ENCODE measurements around the gene PARS2. TPM values are rescaled to one million over a fixed set of nuclear protein-coding genes. Genes with fewer than 3 reads are reported as not detected.

Gene PARS2
- total RNA-seq, 2 experiments from 2014 or later, result 5.3 to 7.6 TPM

DNA sequence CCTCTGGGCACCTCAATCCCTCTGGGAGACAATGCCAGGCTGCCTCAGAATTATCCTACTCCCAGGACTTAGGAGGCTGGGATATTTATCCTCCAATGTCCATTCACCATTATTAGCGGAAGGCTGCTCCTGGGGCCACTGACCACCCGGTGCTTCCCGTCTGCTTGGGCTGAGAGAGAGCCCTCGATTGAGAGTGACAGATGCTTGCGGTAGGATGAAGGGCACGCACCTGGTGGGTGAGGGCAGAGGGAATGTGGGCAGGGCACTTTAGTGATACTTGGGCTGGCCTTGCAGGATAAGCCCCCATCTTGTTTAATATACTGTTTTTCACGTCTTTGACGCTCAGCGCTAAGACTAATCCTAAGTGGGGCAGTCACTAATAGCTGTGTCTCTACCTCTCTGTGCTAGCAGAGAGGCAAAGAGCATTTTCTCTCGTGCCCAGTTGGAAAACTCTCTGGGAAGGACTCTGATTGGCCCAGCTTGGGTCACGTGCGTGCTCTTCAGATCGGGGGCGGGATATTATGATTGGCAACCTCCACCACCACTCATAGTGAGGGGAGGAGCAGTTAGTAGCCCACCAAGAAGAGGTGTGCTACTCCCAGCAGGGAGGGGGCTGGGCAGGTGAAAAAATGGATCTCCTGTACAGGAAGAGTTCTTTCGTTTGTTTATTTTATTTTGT is 10.6 kb upstream of the PARS2 start:
- peak; percentile 60 for DNase-seq (ENCODE audit: low spot score)
- Histone ChIP-seq H3K4me2 (ENCODE audit: low read length) (peak overlapping the region; percentile 2; the same call in 1 of the 2 replicates), H4K20me1 (ENCODE audit: insufficient read depth, low read length) (no peaks in the 10 kb centered on the region), H3K4me1 (ENCODE audit: insufficient read depth, low read length, poor library complexity, severe bottlenecking) (peaks cover 6% of the 10 kb centered on the region), H3K4me3 (ENCODE audit: low read depth, low read length, poor library complexity, severe bottlenecking) (no peak overlapping the region), H3K9me3 (ENCODE audit: low read length) (no peaks in the 10 kb centered on the region), H3K27ac (ENCODE audit: low read depth, low read length, poor library complexity, severe bottlenecking) (no peak overlapping the region), H3K36me3 (ENCODE audit: insufficient read depth, low read length) (no peaks in the 10 kb centered on the region), H2AFZ (ENCODE audit: low read length) (peak overlapping the region; percentile 78; the same call in 1 of the 2 replicates), H3K79me2 (ENCODE audit: insufficient read depth, low read depth, low read length) (no peaks in the 10 kb centered on the region), H3K9me2 (ENCODE audit: insufficient read depth, low read length) (no peaks in the 10 kb centered on the region)
- no peak for TF ChIP-seq EZH2phosphoT487 (IDR thresholded peaks at IDR 0.05; ENCODE audit: borderline replicate concordance, low read depth, low read length)
- TF ChIP-seq, protein P1, sequence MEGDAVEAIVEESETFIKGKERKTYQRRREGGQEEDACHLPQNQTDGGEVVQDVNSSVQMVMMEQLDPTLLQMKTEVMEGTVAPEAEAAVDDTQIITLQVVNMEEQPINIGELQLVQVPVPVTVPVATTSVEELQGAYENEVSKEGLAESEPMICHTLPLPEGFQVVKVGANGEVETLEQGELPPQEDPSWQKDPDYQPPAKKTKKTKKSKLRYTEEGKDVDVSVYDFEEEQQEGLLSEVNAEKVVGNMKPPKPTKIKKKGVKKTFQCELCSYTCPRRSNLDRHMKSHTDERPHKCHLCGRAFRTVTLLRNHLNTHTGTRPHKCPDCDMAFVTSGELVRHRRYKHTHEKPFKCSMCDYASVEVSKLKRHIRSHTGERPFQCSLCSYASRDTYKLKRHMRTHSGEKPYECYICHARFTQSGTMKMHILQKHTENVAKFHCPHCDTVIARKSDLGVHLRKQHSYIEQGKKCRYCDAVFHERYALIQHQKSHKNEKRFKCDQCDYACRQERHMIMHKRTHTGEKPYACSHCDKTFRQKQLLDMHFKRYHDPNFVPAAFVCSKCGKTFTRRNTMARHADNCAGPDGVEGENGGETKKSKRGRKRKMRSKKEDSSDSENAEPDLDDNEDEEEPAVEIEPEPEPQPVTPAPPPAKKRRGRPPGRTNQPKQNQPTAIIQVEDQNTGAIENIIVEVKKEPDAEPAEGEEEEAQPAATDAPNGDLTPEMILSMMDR (conservative IDR thresholded peaks at IDR 0.05; ENCODE audit: low read length), result no peak
- CTCF ChIA-PET (ENCODE audit: unreplicated experiment), result interaction anchor here (0.5 kb wide), 1 partner anchor 628 kb away, joined by 4 read pairs; no protein-coding TSS in a partner anchor
- POLR2A ChIA-PET, result no interaction called here
- intact Hi-C loops (cut with micrococcal nuclease; ENCODE audit: unreplicated experiment), result no loop called here
- no TSS peak for BruUV-seq (replicated peaks)

DNA sequence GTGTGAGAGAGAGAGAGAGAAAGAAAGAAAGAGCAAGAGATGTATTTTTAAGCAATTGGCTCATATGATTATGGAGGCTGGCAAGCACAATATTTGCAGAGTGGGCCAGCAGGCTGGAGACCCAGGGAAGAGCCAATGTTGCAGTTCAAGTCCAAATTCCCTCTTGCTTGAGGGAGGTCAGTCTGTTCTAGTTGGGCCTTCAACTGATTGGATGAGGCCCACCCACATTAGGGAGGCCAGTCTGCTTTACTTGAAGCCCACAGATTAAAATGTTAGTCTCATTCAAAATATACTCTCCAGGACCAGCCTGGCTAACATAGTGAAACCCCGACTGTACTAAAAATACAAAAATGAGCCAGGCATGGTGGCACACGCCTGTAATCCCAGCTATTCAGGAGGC is 8.6 kb upstream of the PARS2 start:
- ChIA-PET CTCF (ENCODE audit: unreplicated experiment) (no interaction called here), POLR2A (interaction anchor here (0.5 kb wide), 1 partner anchor 51 kb away, joined by 4 read pairs; no protein-coding TSS in a partner anchor)
- H4K20me1 ChIP-seq (ENCODE audit: insufficient read depth, low read length), result no peaks in the 10 kb centered on the region
- H3K27ac ChIP-seq (ENCODE audit: low read depth, low read length, poor library complexity, severe bottlenecking), result no peak overlapping the region
- H3K36me3 ChIP-seq (ENCODE audit: insufficient read depth, low read length), result no peaks in the 10 kb centered on the region
- H3K79me2 ChIP-seq (ENCODE audit: insufficient read depth, low read depth, low read length), result no peaks in the 10 kb centered on the region
- H2AFZ ChIP-seq (ENCODE audit: low read length), result no peak overlapping the region
- DNase-seq (ENCODE audit: low spot score), result no peak
- no peaks in the 10 kb centered on the region for H3K9me2 ChIP-seq (ENCODE audit: insufficient read depth, low read length)
- H3K9me3 ChIP-seq (ENCODE audit: low read length), result no peaks in the 10 kb centered on the region
- BruUV-seq (replicated peaks), result no TSS peak
- H3K4me3 ChIP-seq (ENCODE audit: low read depth, low read length, poor library complexity, severe bottlenecking), result no peak overlapping the region
- TF ChIP-seq EZH2phosphoT487 (IDR thresholded peaks at IDR 0.05; ENCODE audit: borderline replicate concordance, low read depth, low read length), result no peak
- TF ChIP-seq, protein P1 (conservative IDR thresholded peaks at IDR 0.05; ENCODE audit: low read length), result no peak
- no peak overlapping the region for H3K4me2 ChIP-seq (ENCODE audit: low read length)
- H3K4me1 ChIP-seq (ENCODE audit: insufficient read depth, low read length, poor library complexity, severe bottlenecking), result peaks cover 6% of the 10 kb centered on the region
- intact Hi-C loops (cut with micrococcal nuclease; ENCODE audit: unreplicated experiment), result no loop called here

DNA sequence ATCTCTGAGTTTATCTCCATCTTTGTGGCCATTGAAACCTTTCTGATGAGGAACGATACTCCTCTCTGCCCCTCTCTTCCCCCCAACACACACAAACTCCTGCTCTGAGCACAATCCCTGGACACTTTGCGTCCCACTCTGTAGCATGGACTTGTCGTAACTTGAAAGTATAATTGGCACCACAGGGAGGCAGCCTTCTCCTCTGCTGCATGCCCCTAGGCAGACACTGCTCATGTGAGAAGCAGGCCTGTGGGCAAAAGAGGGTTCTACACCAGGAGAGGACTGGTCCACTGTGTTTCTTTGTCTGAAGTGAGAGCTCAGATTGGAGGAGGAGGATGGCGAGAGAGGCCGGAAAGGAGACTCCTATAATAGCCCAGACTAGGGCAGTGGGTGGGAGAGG is 3.8 kb upstream of the PARS2 start:
- Histone ChIP-seq H3K27ac (ENCODE audit: low read depth, low read length, poor library complexity, severe bottlenecking) (no peak overlapping the region), H3K9me3 (ENCODE audit: low read length) (no peaks in the 10 kb centered on the region), H3K4me2 (ENCODE audit: low read length) (no peak overlapping the region), H2AFZ (ENCODE audit: low read length) (no peak overlapping the region), H3K79me2 (ENCODE audit: insufficient read depth, low read depth, low read length) (peaks cover 10% of the 10 kb centered on the region; the same call in 1 of the 2 replicates), H3K4me1 (ENCODE audit: insufficient read depth, low read length, poor library complexity, severe bottlenecking) (peaks cover 23% of the 10 kb centered on the region), H3K9me2 (ENCODE audit: insufficient read depth, low read length) (no peaks in the 10 kb centered on the region), H3K4me3 (ENCODE audit: low read depth, low read length, poor library complexity, severe bottlenecking) (no peak overlapping the region), H3K36me3 (ENCODE audit: insufficient read depth, low read length) (no peaks in the 10 kb centered on the region), H4K20me1 (ENCODE audit: insufficient read depth, low read length) (no peaks in the 10 kb centered on the region)
- CTCF ChIA-PET (ENCODE audit: unreplicated experiment), result no interaction called here
- BruUV-seq (replicated peaks), result no TSS peak
- DNase-seq (ENCODE audit: low spot score), result peak; percentile 13
- POLR2A ChIA-PET, result no interaction called here
- intact Hi-C loops (cut with micrococcal nuclease; ENCODE audit: unreplicated experiment), result no loop called here
- TF ChIP-seq, protein P1 (conservative IDR thresholded peaks at IDR 0.05; ENCODE audit: low read length), result peak; percentile 37; the same call in 1 of the 2 replicates
- no peak for TF ChIP-seq EZH2phosphoT487 (IDR thresholded peaks at IDR 0.05; ENCODE audit: borderline replicate concordance, low read depth, low read length)

Data from OCI-LY7 (cell line).